Subcutaneous adipose tissue (tissue), 4 donors: ENCODE measurements around the gene FSTL4. TPM values are rescaled to one million over a fixed set of nuclear protein-coding genes. Genes with fewer than 3 reads are reported as not detected.

ENCODE experiments used
- CTCF ChIP-seq: fragments of 450-650 bp; IDR thresholded peaks from one replicate; pipeline ENCODE4 v1.5.1; 2016; ENCODE audit warnings: low read depth, mild to moderate bottlenecking, control low read depth, antibody characterized with exemption, moderate library complexity
- total RNA-seq, 4 donors: library from RNA; depleted of rRNA; stranded (reverse); fragments of >200 nt; gene quantifications; one replicate each; pipeline ENCODE4 v1.1.0, GENCODE V29; 2016

FSTL4 gene
- total RNA-seq, 4 donors from 2014 or later = not detected

- TF ChIP-seq CTCF = no peak
These were observed 118.0 kb downstream of the FSTL4 start for GRCh38 chr5:133494232-133494922.

- TF ChIP-seq CTCF = no peak
These were observed 122.7 kb downstream of the FSTL4 start for GRCh38 chr5:133489632-133490031.

GRCh38 chr5:133487093-133487492, 125.2 kb downstream of the FSTL4 start:
- no peak for TF ChIP-seq CTCF

- TF ChIP-seq CTCF = no peak
These were observed 126.9 kb downstream of the FSTL4 start for GRCh38 chr5:133485468-133485867.

- TF ChIP-seq CTCF = no peak
These were observed 128.8 kb downstream of the FSTL4 start for GRCh38 chr5:133483406-133484090.

- TF ChIP-seq CTCF = no peak
These were observed 130.3 kb downstream of the FSTL4 start for GRCh38 chr5:133482028-133482427.

GRCh38 chr5:133480866-133481265, 131.5 kb downstream of the FSTL4 start:
- TF ChIP-seq CTCF = no peak
